Measurements from ENCODE around the gene GNAI2.
"Not testable (repeated sequence)": the region's sequence is repeated elsewhere in the genome, so short reads cannot be mapped to it uniquely, and the experiment has no call there.

The GNAI2 gene

GRCh38 chr3:50228184-50228763, 7.7 kb upstream of the GNAI2 start:
- not testable (repeated sequence) for DNase-seq

DNA sequence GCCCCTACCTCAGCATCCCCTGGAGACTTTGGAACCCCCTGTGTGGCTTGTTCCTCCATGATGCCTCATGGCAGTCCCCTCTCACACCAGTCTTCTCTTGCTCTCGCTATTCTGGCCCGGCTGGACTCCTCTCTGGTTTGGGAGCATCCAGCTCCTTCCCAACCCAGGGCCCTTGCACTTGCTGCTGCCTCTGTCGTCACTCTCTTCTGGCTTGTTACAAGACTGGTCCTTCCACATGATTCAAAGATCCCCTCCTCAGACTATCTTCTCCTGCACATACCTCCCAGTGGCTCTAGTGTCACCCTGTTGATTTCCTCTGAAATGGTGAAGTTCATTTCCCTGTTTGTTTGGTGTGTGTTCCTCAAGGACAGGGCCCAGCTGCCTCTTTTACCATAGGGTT, 6.5 kb upstream of the GNAI2 start:
- no peak for DNase-seq

DNA sequence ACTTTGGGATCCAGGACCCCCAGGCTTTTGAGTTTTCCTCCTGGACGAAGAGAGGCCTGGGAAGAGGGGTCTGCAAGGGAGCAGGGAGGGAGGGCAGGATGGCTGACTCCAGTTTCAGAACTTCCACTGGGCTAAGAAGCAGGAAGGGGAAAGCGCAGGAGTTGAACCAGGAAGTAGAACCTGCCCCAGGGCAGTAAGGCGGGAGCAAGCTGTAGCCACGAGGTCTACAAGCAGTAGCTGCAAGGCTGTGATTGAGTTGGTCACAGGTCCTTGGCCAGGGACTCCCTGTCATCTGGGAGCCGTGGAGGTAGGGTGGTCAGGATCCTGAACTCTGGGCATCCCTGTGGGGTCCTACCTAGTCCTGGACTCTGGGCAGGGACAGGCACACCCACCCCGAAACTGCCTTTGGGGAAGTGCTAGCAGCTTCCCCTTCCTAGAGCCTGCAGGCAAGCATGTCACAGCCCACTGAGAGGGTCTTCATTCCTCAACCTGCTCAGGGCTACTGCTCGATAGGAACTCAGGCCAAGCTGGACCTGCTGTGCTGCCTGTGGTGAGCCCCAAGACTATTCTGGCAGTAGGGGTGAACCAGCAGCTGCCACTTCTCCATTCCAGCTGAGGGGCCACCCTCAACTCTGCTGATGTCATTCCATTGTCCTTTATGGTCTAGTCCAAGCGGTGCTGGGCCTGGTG, 5.8 kb upstream of the GNAI2 start:
- DNase-seq = no peak

- DNase-seq = no peak
These were observed 5.2 kb upstream of the GNAI2 start for GRCh38 chr3:50230794-50231125.

- DNase-seq = no peak
These were observed 4.4 kb upstream of the GNAI2 start for GRCh38 chr3:50231581-50231980.

DNA sequence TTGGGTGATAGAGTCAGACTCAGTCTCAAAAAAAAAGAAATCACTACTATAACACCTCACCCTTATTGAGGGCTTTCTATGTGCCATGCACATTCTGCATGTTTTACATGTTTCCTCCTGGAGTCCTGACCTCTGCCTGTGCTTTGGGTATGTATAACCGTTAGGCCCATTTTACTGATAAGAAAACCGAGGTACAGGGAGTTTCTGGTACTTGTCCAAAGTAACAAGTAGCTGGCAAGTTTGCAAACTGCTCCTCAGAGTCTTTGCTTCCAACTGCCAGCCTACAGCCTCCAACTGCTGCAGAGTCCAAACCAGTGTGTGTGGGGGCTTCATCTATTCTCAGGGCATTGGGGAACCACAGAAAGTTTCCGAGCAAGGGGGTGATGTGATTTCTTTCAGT, 3.7 kb upstream of the GNAI2 start:
- no peak for DNase-seq

DNA sequence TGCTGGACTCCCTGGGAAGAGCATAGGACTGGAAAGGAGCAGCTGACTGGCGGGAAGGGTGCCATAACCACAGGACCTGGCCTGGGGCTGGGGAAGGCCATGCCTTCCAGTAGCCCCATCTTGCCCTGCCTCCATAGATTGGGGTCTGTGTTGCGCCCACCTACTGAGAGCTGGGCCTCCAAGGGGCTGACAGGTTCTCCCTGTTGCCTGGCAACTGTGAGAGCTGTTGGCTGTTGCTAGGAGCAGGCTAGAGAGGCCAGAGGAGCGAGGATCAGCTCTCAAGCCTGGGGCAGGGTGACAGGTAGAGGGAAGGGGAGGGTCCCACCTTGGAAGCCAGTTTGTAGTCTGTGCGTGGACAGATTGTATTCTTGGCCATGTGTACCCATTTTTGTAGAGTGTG, 2.8 kb upstream of the GNAI2 start:
- no peak for DNase-seq

- no peak for DNase-seq
These were observed 604 bp downstream of the GNAI2 start for GRCh38 chr3:50236484-50237132.

DNA sequence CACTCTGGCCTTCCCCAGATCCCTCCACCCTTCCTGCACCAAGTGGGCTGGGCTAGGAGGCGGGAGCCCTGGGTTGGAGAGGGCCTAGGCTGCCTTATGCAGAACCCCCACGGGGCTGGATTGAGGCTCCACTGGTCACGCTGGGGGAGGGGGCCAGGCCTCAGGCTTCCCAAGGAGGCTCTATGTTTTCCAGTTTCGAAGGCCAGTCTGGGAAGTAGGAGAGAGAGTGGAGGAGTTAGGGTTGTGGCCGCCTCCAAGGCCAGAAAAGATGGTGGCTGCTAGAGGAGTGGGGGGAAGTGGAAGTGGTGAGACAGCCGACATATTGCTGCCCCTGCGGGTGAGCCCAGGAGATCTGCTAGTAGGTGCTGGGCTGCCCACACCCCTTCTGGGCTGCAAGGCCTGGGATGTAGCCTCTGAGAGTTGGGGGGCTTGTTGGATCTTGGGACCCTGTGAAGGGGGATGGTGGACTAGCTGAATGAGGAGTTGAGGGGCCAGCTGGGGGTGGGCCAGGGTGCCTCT, 1.2 kb downstream of the GNAI2 start:
- no peak for DNase-seq

DNA sequence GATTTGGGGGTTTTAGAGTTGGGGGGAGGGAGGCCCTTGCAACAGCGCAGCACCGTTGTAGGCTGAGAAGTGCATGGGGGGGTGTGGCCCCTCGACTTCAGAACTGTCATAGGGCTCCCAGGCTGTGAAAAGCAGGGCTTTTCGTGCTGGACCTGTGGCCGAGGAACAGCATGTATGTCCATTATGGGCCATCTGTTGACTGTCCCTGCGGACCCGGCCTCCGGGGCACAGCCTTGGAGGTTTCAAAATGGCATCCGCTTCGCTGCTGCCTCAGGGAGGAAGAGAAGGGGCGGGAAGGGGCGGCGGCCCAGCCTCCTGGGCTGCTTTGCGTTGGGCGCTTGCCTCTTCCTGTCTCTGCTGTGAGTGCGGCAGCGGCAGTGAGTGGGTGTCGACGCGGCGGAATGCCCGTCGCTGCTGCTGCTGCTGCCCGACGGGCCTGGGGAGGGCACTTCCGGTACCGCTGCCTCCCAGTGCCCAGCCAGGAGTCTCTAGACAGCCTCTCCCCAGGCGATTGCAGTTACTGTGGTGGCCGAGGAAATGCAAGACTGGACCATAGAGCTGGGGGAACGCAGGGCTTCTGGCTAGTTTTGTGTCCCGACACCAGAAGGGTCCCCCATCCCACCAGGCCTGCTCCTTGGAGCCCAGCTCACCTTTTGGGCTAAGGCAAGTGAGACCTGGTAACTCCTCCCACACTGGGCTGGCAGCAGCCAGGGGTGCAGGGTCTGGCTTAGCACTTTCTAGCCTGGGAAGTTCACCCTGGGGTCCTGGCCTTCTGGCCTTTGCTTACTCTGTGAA, 1.9 kb downstream of the GNAI2 start:
- no peak for DNase-seq

DNA sequence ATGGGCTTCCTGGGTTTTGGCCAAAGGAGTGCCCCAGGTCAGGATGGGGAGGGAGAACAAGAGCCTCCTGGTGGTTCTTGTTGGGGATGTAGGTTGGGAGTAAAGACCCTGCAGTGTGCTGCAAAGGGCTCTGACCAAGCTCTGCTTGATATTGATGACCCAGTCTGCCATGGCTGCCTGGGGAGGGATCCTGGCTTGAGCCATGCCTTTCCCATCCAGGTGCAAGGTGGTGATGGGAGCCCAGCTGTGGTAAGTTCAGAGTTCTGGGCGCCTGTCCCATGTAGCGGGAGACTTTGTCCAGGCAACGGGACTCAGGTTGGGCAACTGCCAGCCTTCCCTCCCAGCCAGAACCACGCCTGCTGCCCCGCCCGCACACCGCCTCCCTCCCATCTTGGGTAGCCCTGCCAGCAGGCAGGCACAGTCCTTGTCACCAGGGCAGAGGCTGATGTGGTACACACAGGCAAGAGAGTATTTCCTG, 2.6 kb downstream of the GNAI2 start:
- DNase-seq = no peak

DNA sequence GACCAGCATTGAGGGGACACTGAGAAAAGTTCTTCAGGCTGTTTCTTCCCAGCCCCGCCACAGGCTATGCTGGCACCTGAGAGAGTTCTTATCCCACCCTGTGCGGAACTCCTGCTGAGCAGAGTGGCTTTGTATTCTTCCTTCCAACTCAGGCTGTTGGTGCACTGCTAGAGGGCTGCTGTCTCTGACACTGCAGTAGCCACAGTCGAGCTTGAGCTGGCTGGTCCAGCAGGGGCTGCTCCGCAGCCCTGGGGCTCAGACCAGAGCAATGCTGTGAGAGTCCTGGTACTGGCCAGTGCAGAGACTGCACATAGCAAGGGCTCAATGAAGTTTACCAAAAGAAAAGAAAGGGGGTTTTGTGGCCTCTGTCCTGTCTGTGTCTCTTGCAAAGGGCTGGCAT, 3.6 kb downstream of the GNAI2 start:
- no peak for DNase-seq

DNA sequence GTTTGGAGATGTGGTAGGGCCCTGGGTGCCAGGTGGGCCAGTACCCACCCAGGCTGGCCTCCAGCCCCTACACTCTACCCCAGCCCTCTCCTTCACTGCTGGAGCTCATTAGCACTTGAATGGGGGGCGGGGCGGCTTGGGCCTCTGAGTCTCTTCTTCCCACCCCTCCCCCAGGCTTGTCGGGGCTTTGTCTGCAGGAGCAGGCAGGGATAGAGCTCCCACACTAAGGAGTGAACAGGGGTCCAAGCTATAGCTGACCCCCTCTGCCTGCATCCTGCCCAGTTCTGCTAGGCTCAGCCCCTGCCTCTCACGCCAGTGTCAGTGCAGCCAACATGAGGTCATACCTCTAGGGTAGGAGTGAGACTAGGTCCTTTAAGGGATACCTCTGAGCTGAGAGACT, 5.2 kb downstream of the GNAI2 start:
- DNase-seq = no peak

- DNase-seq = no peak
These were observed 5.8 kb downstream of the GNAI2 start for GRCh38 chr3:50241713-50242380.

DNA sequence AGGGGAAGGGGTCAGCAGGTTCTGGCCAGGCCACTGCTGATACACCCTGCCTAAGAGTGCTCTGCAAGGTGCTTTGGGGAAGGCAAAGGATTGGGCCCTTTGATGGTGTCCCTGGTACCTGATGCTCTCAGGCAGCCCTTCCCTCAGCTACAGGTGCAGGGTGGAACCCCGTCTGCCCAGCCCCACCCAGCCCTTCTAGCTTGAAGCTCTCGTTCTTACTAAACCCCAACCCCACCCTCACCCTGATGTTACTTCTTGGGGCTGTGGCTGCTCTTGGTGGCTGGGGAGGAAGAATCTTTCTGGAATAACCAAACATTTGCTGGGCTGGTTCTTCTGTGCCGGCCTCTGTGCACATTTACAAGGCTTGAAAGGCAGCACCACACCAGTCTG, 6.4 kb downstream of the GNAI2 start:
- DNase-seq = no peak

DNA sequence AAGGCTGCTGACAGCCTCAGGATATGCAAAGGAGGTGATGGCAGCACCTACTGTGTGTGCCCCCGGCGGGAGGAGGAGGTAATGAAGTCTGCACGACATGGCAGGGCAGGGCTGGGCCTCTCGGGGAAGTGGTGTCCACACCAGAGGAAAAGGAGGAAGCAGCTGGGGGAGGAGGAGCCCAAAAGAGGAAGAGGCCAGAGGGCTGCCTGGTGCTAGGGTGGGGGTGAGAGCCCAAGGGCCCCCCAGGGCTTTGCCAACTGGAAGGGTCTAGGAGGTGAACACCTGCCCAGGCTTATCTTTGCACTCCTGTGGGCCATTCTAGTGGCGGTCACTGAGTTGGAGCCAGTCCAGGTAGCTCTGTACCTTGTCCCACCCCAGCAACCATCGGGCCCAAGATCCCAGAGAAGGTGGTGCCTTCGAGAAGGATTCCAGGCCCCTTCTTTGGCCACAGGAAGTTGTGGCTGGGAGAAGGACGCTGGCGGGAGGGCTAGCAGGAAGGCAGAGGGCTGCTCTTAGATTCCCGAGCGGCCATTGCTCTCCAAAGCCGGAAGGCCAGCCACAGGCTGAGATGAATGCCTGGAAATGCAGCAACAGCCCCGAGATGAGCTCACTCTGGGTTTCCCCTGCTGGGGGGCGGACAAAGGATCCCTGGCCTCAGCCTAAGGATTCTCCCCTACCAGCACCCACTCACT, 7.0 kb downstream of the GNAI2 start:
- DNase-seq = no peak

GRCh38 chr3:50243543-50243895, 7.5 kb downstream of the GNAI2 start:
- DNase-seq = no peak

DNA sequence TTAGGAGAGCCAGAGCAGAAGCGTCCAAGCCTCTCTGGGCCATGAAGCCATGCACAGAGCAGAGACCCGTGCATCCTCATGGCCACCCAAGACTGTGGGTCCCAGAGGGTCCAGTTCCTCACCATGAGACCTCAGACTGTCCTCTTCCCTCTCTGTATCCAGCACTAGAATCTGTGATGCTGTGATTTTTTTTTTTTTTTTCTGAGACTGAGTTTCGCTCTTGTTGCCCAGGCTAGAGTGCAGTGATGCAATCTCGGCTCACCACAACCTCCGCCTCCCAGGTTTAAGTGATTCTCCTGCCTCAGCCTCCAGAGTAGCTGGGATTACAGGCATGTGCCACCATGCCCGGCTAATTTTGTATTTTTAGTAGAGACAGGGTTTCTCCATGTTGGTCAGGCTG, 8.8 kb downstream of the GNAI2 start:
- DNase-seq = not testable (repeated sequence)

GRCh38 chr3:50245251-50245745, 9.3 kb downstream of the GNAI2 start:
- no peak for DNase-seq

DNA sequence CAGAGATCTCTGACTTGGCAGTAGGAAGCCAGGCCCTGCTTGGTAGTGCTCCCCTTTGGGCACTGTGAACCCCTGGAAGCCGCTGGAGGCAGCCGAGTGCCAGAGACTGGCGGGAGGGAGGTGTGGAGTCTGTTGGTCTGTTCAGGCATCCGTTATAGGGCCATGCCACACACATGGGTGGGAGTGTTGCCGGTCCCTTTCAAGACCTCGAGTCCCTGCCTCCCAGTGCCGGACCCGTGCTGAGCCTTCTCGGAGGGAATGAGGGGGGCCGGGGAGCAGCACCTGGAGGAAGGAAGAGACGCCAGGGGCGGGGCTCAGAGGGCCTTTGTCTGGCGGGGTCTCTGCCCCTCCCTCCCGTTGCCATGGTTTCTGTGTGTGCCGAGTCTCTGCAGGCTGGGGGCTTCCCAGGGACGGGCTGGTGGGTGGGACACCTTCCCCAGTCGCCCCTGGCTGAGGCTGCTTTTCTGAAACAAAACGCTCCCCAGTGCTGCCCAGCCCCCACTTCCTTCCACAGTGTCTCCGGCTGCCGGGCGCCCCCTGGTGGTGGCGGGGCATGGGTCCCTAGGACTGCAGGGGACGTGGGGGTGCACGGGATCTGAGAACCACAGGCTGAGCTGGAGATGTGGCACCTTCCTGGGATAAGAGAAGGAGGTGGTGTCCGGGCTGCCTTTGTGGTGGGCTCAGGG, 10.0 kb downstream of the GNAI2 start:
- peak; percentile 12 for DNase-seq

GRCh38 chr3:50246517-50246954, 10.5 kb downstream of the GNAI2 start:
- DNase-seq = no peak

DNA sequence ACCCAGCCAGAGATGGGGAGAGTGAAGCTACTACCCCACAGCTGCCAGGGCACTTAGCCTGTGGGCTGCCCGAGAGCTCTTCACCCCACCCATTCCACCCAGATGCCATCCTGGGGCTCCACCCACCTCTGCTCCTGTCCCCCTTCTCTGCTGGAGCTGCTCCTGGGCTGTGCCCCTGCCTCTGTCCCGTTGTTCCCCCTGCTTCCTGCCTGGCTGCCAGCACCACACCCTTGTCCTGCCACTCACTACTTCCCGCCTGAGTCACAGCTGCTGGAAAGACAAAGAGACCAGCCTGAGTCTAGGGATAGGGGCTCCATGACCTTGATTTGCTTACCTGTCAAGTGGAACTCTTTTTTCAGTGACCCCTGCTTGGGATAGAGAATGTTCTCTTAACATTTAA, 12.4 kb downstream of the GNAI2 start:
- DNase-seq = no peak

All from NCI-H1694 (cell line).